HCT116 (cell line): ENCODE data around the gene EPB41L5. TPM values are rescaled to one million over a fixed set of nuclear protein-coding genes. Genes with fewer than 3 reads are reported as not detected.

Experiments used
- ATAC-seq: fragments of 200-7000 bp; cut with Tn5 transposase; 2 replicates; pipeline ENCODE4 v1.9.1; 2020; ENCODE audit warnings: mild to moderate bottlenecking, moderate library complexity
- BruUV-seq: library from RNA; stranded (reverse); fragments of 400-500 nt; replicated peaks from 2 replicates; lab custom pipeline; 2021; lab: Mats Ljungman, UMichigan
- CTCF ChIA-PET: fragments of 300-600 bp; sonication (Branson Sonifier 250); formaldehyde crosslinking; loops from one replicate; lab custom pipeline; 2021; ENCODE audit warnings: antibody characterized with exemption; lab: Charles Lee
- POLR2A ChIA-PET: fragments of 300-600, 350-600 bp; sonication (Branson Sonifier 250); formaldehyde crosslinking; loops from one replicate; lab custom pipeline; 2021; ENCODE audit warnings: antibody characterized with exemption; lab: Charles Lee
- RAD21 ChIA-PET, 2 experiments: fragments of 300-600 bp; sonication (Branson Sonifier 250); formaldehyde crosslinking; loops; one replicate each; lab custom pipeline; 2023; ENCODE audit warnings: low total read pairs in 2 of 2; ENCODE audit not compliant: uncharacterized antibody in 2 of 2, unreplicated experiment in 2 of 2, low non-redundant PET in 1 of 2; lab: Charles Lee
- DNase-seq: peaks from one replicate; pipeline ENCODE4 v3.0.0-alpha.2; 2010; ENCODE audit warnings: low read depth, low spot score
- H2AFZ ChIP-seq: fragments of 200-600 bp; shearing (Covaris generic), sonication (generic); 2 replicates; pipeline ENCODE4 v1.6.1; 2017; ENCODE audit warnings: low read depth, mixed run types, mixed read lengths, antibody characterized with exemption, low read length; ENCODE audit not compliant: poor library complexity, severe bottlenecking
- H3K27ac ChIP-seq: 2 replicates; pipeline ENCODE4 v1.5.1; 2012; ENCODE audit warnings: low read depth, low read length
- H3K27me3 ChIP-seq: fragments of 200-600 bp; sonication (generic); 2 replicates; pipeline ENCODE4 v1.6.1; 2016; ENCODE audit warnings: mixed run types, low read length, mixed read lengths; ENCODE audit not compliant: insufficient read depth
- H3K36me3 ChIP-seq, 2 experiments: fragments of 200-500 bp in 1 of 2; fragments of 200-600 bp in 1 of 2; sonication (Bioruptor generic) in 1 of 2; sonication (generic) in 1 of 2; 2 replicates each; pipeline versions ENCODE4 v1.5.1 to v1.6.1; 2014 to 2016; ENCODE audit warnings: low read length in 2 of 2, inconsistent platforms in 1 of 2, mixed read lengths in 1 of 2, mixed run types in 1 of 2; ENCODE audit not compliant: insufficient read depth in 2 of 2, control insufficient read depth in 1 of 2
- H3K4me1 ChIP-seq, 2 experiments: fragments of 200-600 bp in 1 of 2; sonication (generic) in 1 of 2; 2 replicates each; pipeline versions ENCODE4 v1.5.1 to v1.6.1; 2012 to 2017; ENCODE audit warnings: low read length in 2 of 2, inconsistent platforms in 1 of 2, mild to moderate bottlenecking in 1 of 2, mixed read lengths in 1 of 2, mixed run types in 1 of 2, moderate library complexity in 1 of 2; ENCODE audit not compliant: insufficient read depth in 2 of 2, control insufficient read depth in 1 of 2
- H3K4me2 ChIP-seq: fragments of 200-600 bp; sonication (generic); 2 replicates; pipeline ENCODE4 v1.6.1; 2017; ENCODE audit warnings: mixed run types, low read length, mixed read lengths
- H3K4me3 ChIP-seq, 2 experiments: fragments of 200-600 bp in 1 of 2; sonication (generic) in 1 of 2; replicated peaks in 1 of 2; 2 replicates each; pipeline ENCODE4 v1.5.1; 2011 to 2016; ENCODE audit warnings: low read length in 2 of 2, control low read depth in 1 of 2, low read depth in 1 of 2, mild to moderate bottlenecking in 1 of 2, mixed read lengths in 1 of 2, mixed run types in 1 of 2
- H3K79me2 ChIP-seq: fragments of 200-600 bp; sonication (generic); 2 replicates; pipeline ENCODE4 v1.6.1; 2017; ENCODE audit warnings: mild to moderate bottlenecking, mixed run types, low read length, moderate library complexity, mixed read lengths; ENCODE audit not compliant: insufficient read depth
- H3K9ac ChIP-seq: fragments of 200-600 bp; sonication (generic); 2 replicates; pipeline ENCODE4 v1.6.1; 2016; ENCODE audit warnings: low read length, mixed read lengths
- H3K9me2 ChIP-seq: fragments of 200-600 bp; sonication (generic), shearing (Covaris generic); 2 replicates; pipeline ENCODE4 v1.6.1; 2017; ENCODE audit warnings: mixed run types, mild to moderate bottlenecking, moderate library complexity; ENCODE audit not compliant: insufficient read depth
- H3K9me3 ChIP-seq, 2 experiments: fragments of 200-500 bp in 1 of 2; fragments of 200-600 bp in 1 of 2; sonication (Bioruptor generic) in 1 of 2; sonication (generic) in 1 of 2; 2 replicates each; pipeline ENCODE4 v1.6.1; 2014 to 2017; ENCODE audit warnings: low read length in 2 of 2, mixed read lengths in 2 of 2, inconsistent platforms in 1 of 2, low read depth in 1 of 2, mild to moderate bottlenecking in 1 of 2, mixed run types in 1 of 2, moderate library complexity in 1 of 2; ENCODE audit not compliant: control insufficient read depth in 1 of 2, insufficient read depth in 1 of 2
- H4K20me1 ChIP-seq: fragments of 200-600 bp; sonication (generic), shearing (Covaris generic); 2 replicates; pipeline ENCODE4 v1.6.1; 2017; ENCODE audit warnings: mixed run types, mild to moderate bottlenecking, moderate library complexity; ENCODE audit not compliant: insufficient read depth
- ATF3 ChIP-seq: IDR thresholded peaks from 2 replicates; pipeline ENCODE4 v1.6.1; 2012
- CEBPB ChIP-seq: IDR thresholded peaks from 2 replicates; pipeline ENCODE4 v1.6.1; 2012; ENCODE audit warnings: low read depth
- CTCF ChIP-seq, 3 experiments: fragments of 200-600 bp in 1 of 3; sonication (generic) in 1 of 3; IDR thresholded peaks in 2 of 3; conservative IDR thresholded peaks in 1 of 3; 2 replicates each; pipeline ENCODE4 v1.5.1; 2012 to 2017; ENCODE audit warnings: low read depth in 2 of 3, low read length in 2 of 3, antibody characterized with exemption in 1 of 3, borderline replicate concordance in 1 of 3, control low read depth in 1 of 3, mild to moderate bottlenecking in 1 of 3, mixed read lengths in 1 of 3, mixed run types in 1 of 3, moderate library complexity in 1 of 3; ENCODE audit not compliant: insufficient read depth in 1 of 3
- MAX ChIP-seq: IDR thresholded peaks from 2 replicates; pipeline ENCODE4 v1.6.1; 2012
- POLR2AphosphoS5 ChIP-seq: IDR thresholded peaks from 2 replicates; pipeline ENCODE4 v1.6.1; 2011; ENCODE audit warnings: mild to moderate bottlenecking, low read depth, low read length, moderate library complexity
- RAD21 ChIP-seq: IDR thresholded peaks from 2 replicates; pipeline ENCODE4 v1.6.1; 2012; ENCODE audit warnings: low read depth, mild to moderate bottlenecking
- SIN3A ChIP-seq: IDR thresholded peaks from 2 replicates; pipeline ENCODE4 v1.6.1; 2012; ENCODE audit warnings: low read depth
- TCF7L2 ChIP-seq: IDR thresholded peaks from 2 replicates; pipeline ENCODE4 v1.7.0; 2011; ENCODE audit warnings: borderline replicate concordance, inconsistent platforms; ENCODE audit not compliant: insufficient read depth, insufficient read length; ENCODE audit errors: extremely low read depth
- YY1 ChIP-seq: IDR thresholded peaks from 2 replicates; pipeline ENCODE4 v1.6.1; 2011; ENCODE audit warnings: low read length, low read depth, moderate library complexity, mild to moderate bottlenecking; ENCODE audit not compliant: insufficient replicate concordance; ENCODE audit errors: extremely low read depth
- ZNF274 ChIP-seq: fragments of 200-500 bp; sonication (Bioruptor generic); IDR thresholded peaks from 2 replicates; pipeline ENCODE4 v1.6.1; 2014; ENCODE audit warnings: mild to moderate bottlenecking, low read depth, low read length, inconsistent platforms
- intact Hi-C: fragments of 100-400 bp; cut with micrococcal nuclease; formaldehyde crosslinking; loops from 2 replicates; pipeline ENCODE4 v1.10.0; 2022
- total RNA-seq: library from RNA; stranded (reverse); gene quantifications from one replicate; pipeline ENCODE4 v1.2.1, GENCODE V29; 2021; ENCODE audit not compliant: unreplicated experiment

The EPB41L5 gene
- total RNA-seq, 1 experiment from 2014 or later: 14.7 TPM

GRCh38 chr2:120108749-120109148, 95.9 kb downstream of the EPB41L5 start:
- Histone ChIP-seq H3K4me1 (peaks cover 0 to 6% of the 10 kb centered on the region in 2 experiments; a peak in 1 of 4 replicates), H3K27me3 (no peaks in the 10 kb centered on the region), H3K9me2 (no peaks in the 10 kb centered on the region), H3K27ac (no peak overlapping the region), H3K4me2 (no peak overlapping the region), H3K9ac (no peak overlapping the region), H3K79me2 (no peaks in the 10 kb centered on the region), H2AFZ (no peak overlapping the region), H3K9me3 (no peaks in the 10 kb centered on the region), H4K20me1 (no peaks in the 10 kb centered on the region), H3K4me3 (no peak overlapping the region), H3K36me3 (no peaks in the 10 kb centered on the region; a peak in 1 of 4 replicates)
- no peak for DNase-seq
- BruUV-seq: no TSS peak
- intact Hi-C loops: loop anchor here (2.0 to 5.0 kb wide), 3 partner anchors 66 to 569 kb away; no protein-coding TSS in a partner anchor
- CTCF ChIA-PET: interaction anchor here (0.7 to 2.3 kb wide), 4 partner anchors 66 to 355 kb away, joined by 3 to 17 read pairs (median 10); no protein-coding TSS in a partner anchor
- no peak for ATAC-seq
- TF ChIP-seq MAX (no peak), ZNF274 (no peak)
- RAD21 ChIA-PET: interaction anchor here in 1 of 2 experiments (1.2 kb wide), 1 partner anchor 67 kb away, joined by 4 read pairs; no protein-coding TSS in a partner anchor
- POLR2A ChIA-PET: no interaction called here

GRCh38 chr2:120109186-120110061, 96.5 kb downstream of the EPB41L5 start:
- Histone ChIP-seq H3K4me3 (no peak overlapping the region), H4K20me1 (no peaks in the 10 kb centered on the region), H3K9me3 (no peaks in the 10 kb centered on the region), H3K27ac (no peak overlapping the region), H3K9me2 (no peaks in the 10 kb centered on the region), H3K36me3 (no peaks in the 10 kb centered on the region), H3K79me2 (no peaks in the 10 kb centered on the region), H3K4me2 (no peak overlapping the region), H3K27me3 (no peaks in the 10 kb centered on the region), H3K9ac (no peak overlapping the region), H3K4me1 (peaks cover 0 to 6% of the 10 kb centered on the region in 2 experiments; a peak in 1 of 4 replicates), H2AFZ (no peak overlapping the region)
- intact Hi-C loops: loop anchor here (2.0 to 5.0 kb wide), 3 partner anchors 65 to 568 kb away; no protein-coding TSS in a partner anchor
- CTCF ChIA-PET: interaction anchor here (1.2 to 2.3 kb wide), 5 partner anchors 10 to 444 kb away, joined by 3 to 17 read pairs (median 4); no protein-coding TSS in a partner anchor
- no TSS peak for BruUV-seq
- RAD21 ChIA-PET: interaction anchor here in 1 of 2 experiments (0.7 kb wide), 1 partner anchor 204 kb away, joined by 4 read pairs; no protein-coding TSS in a partner anchor
- ATAC-seq (peak; percentile 80), DNase-seq (peak; percentile 12)
- TF ChIP-seq CTCF (IDR thresholded peaks at IDR 0.05 in 2 of 3, conservative IDR thresholded peaks at IDR 0.05 in 1 of 3; ENCODE audit: borderline replicate concordance in 1 of 3, insufficient read depth in 1 of 3, low read depth in 2 of 3, low read length in 2 of 3) (peak; percentile 31 to 75 (median 62)), YY1 (no peak), RAD21 (peak; percentile 68), SIN3A (no peak), ATF3 (no peak), CEBPB (no peak), POLR2AphosphoS5 (no peak), TCF7L2 (no peak)
- POLR2A ChIA-PET: no interaction called here
